GM21447 (cell line): ENCODE results near the gene CBLIF.
"Not testable (repeated sequence)": the region's sequence is repeated elsewhere in the genome, so short reads cannot be mapped to it uniquely, and the experiment has no call there.

Source experiments
- ATAC-seq: cut with Tn5 transposase; IDR thresholded peaks from one replicate; pipeline ENCODE4 v1.9.1; 2021; ENCODE audit not compliant: unreplicated experiment

Gene CBLIF

GRCh38 chr11:59801160-59801706, 44.1 kb downstream of the CBLIF start:
- no peak for ATAC-seq

GRCh38 chr11:59800390-59801025, 44.8 kb downstream of the CBLIF start:
- ATAC-seq = no peak

- no peak for ATAC-seq
These were observed 50.9 kb downstream of the CBLIF start for GRCh38 chr11:59794417-59794816.

GRCh38 chr11:59792507-59792906, 52.8 kb downstream of the CBLIF start:
- ATAC-seq = no peak

- no peak for ATAC-seq
These were observed 53.7 kb downstream of the CBLIF start for GRCh38 chr11:59791639-59792038.

GRCh38 chr11:59787816-59788215, 57.5 kb downstream of the CBLIF start:
- ATAC-seq = no peak

GRCh38 chr11:59787255-59787588, 58.1 kb downstream of the CBLIF start:
- ATAC-seq = no peak

- no peak for ATAC-seq
These were observed 59.5 kb downstream of the CBLIF start for GRCh38 chr11:59785818-59786217.

GRCh38 chr11:59784441-59784840, 60.9 kb downstream of the CBLIF start:
- not testable (repeated sequence) for ATAC-seq

- ATAC-seq = no peak
These were observed 61.6 kb downstream of the CBLIF start for GRCh38 chr11:59783632-59784090.

- ATAC-seq = no peak
These were observed 63.2 kb downstream of the CBLIF start for GRCh38 chr11:59782080-59782479.

- ATAC-seq = no peak
These were observed 65.8 kb downstream of the CBLIF start for GRCh38 chr11:59779487-59779886.
